ENCODE measurements around the gene RPL28.

GRCh38 chr19:55341171-55341588 is 44.6 kb upstream of the RPL28 start:
- no peak for TF ChIP-seq CTCF (IDR thresholded peaks at IDR 0.05)
- no peak for TF ChIP-seq POLR2A (IDR thresholded peaks at IDR 0.05)
